GM12878 (cell line): Measurements from ENCODE around the gene THRB. TPM values are rescaled to one million over a fixed set of nuclear protein-coding genes. Genes with fewer than 3 reads are reported as not detected.

Source experiments
- ATAC-seq: fragments of 200-7000 bp; cut with Tn5 transposase; 3 replicates; pipeline ENCODE4 v1.9.1; 2020; ENCODE audit warnings: mild to moderate bottlenecking, moderate library complexity
- BruUV-seq: library from RNA; stranded (reverse); fragments of 400-500 nt; replicated peaks from 2 replicates; lab custom pipeline; 2021; lab: Mats Ljungman, UMichigan
- CTCF ChIA-PET: fragments of 300-600 bp; sonication (Branson Sonifier 250); formaldehyde crosslinking; extraction: SDS; loops from one replicate; lab custom pipeline; 2021; ENCODE audit warnings: inconsistent platforms; lab: Yijun Ruan, JAX
- POLR2A ChIA-PET: fragments of 350-600 bp; formaldehyde crosslinking; extraction: SDS; loops from one replicate; lab custom pipeline; 2021; ENCODE audit warnings: inconsistent platforms; lab: Charles Lee
- RAD21 ChIA-PET: fragments of 300-600 bp; sonication (Branson Sonifier 250); formaldehyde crosslinking; loops from one replicate; lab custom pipeline; 2023; ENCODE audit warnings: antibody characterized with exemption; ENCODE audit not compliant: unreplicated experiment; lab: Charles Lee
- SMC1A ChIA-PET: fragments of 300-600 bp; sonication (Branson Sonifier 250); formaldehyde crosslinking; loops from one replicate; lab custom pipeline; 2023; ENCODE audit not compliant: unreplicated experiment, uncharacterized antibody; lab: Charles Lee
- DNase-seq: peaks from one replicate; pipeline ENCODE4 v3.0.0-alpha.2; 2011; ENCODE audit warnings: low read depth, low spot score
- FAIRE-seq: peaks from 3 replicates; lab custom pipeline; 2011; peaks lifted over from hg19 to GRCh38; lab: Jason Lieb, UNC
- H2AFZ ChIP-seq: 2 replicates; pipeline ENCODE4 v1.6.0; 2011; ENCODE audit warnings: low read depth, low read length, control low read depth; ENCODE audit not compliant: control insufficient read depth
- H3K27ac ChIP-seq: 2 replicates; pipeline ENCODE4 v1.5.1; 2011; ENCODE audit warnings: control low read depth; ENCODE audit not compliant: control insufficient read depth, insufficient read depth
- H3K27me3 ChIP-seq, 2 experiments: replicated peaks in 1 of 2; 2 replicates each; pipeline versions ENCODE4 v1.6.0 to v1.6.1; 2011; ENCODE audit warnings: low read length in 1 of 2; ENCODE audit not compliant: control insufficient read depth in 2 of 2, insufficient read depth in 2 of 2
- H3K36me3 ChIP-seq, 2 experiments: 2 replicates each; pipeline ENCODE4 v1.5.1; 2011; ENCODE audit warnings: low read length in 1 of 2; ENCODE audit not compliant: control insufficient read depth in 2 of 2, insufficient read depth in 2 of 2
- H3K4me1 ChIP-seq: 2 replicates; pipeline ENCODE4 v1.6.1; 2011; ENCODE audit warnings: mild to moderate bottlenecking, low read length, moderate library complexity, mixed read lengths; ENCODE audit not compliant: control insufficient read depth, insufficient read depth
- H3K4me2 ChIP-seq: 2 replicates; pipeline ENCODE4 v1.6.0; 2011; ENCODE audit warnings: control low read depth; ENCODE audit not compliant: control insufficient read depth, insufficient read depth
- H3K4me3 ChIP-seq: fragments of 200-600 bp; sonication (generic); 2 replicates; pipeline ENCODE4 v1.5.1; 2016
- H3K79me2 ChIP-seq: 2 replicates; pipeline ENCODE4 v1.6.0; 2011; ENCODE audit warnings: low read length; ENCODE audit not compliant: control insufficient read depth, insufficient read depth
- H3K9ac ChIP-seq: 2 replicates; pipeline ENCODE4 v1.8.0; 2011; ENCODE audit warnings: low read length, control low read depth, mixed read lengths; ENCODE audit not compliant: control insufficient read depth, insufficient read depth
- H3K9me3 ChIP-seq: replicated peaks from 3 replicates; pipeline ENCODE4 v1.5.1; 2011; ENCODE audit warnings: mild to moderate bottlenecking, low read length; ENCODE audit not compliant: control insufficient read depth, insufficient read depth
- H4K20me1 ChIP-seq: 2 replicates; pipeline ENCODE4 v1.6.0; 2011; ENCODE audit not compliant: control insufficient read depth, insufficient read depth
- ATF7 ChIP-seq: fragments of 450-650 bp; IDR thresholded peaks from 2 replicates; pipeline ENCODE4 v1.6.1; 2016; ENCODE audit warnings: low read depth, mild to moderate bottlenecking
- BCLAF1 ChIP-seq: fragments of 450-650 bp; IDR thresholded peaks from 2 replicates; pipeline ENCODE4 v1.6.1; 2017; ENCODE audit warnings: antibody characterized with exemption, mild to moderate bottlenecking, moderate library complexity
- ETV6 ChIP-seq, 2 experiments: fragments of 450-650 bp in 1 of 2; IDR thresholded peaks in 1 of 2; conservative IDR thresholded peaks in 1 of 2; 2 replicates each; pipeline ENCODE4 v1.6.1; 2014; ENCODE audit warnings: antibody characterized with exemption in 1 of 2, borderline replicate concordance in 1 of 2, low read depth in 1 of 2, mild to moderate bottlenecking in 1 of 2, moderate library complexity in 1 of 2
- GABPA ChIP-seq: IDR thresholded peaks from 2 replicates; pipeline ENCODE4 v1.6.1; 2014; ENCODE audit warnings: antibody characterized with exemption, low read depth, mild to moderate bottlenecking, inconsistent platforms
- IRF4 ChIP-seq: IDR thresholded peaks from 2 replicates; pipeline ENCODE4 v1.6.1; 2011; ENCODE audit warnings: low read depth, low read length
- MTA2 ChIP-seq: fragments of 450-650 bp; IDR thresholded peaks from 2 replicates; pipeline ENCODE4 v1.6.1; 2016; ENCODE audit warnings: low read depth, mild to moderate bottlenecking, moderate library complexity
- POLR2AphosphoS5 ChIP-seq: IDR thresholded peaks from 2 replicates; pipeline ENCODE4 v1.6.1; 2011; ENCODE audit warnings: mild to moderate bottlenecking, low read length, inconsistent platforms
- SIX5 ChIP-seq: IDR thresholded peaks from 2 replicates; pipeline ENCODE4 v1.6.1; 2011; ENCODE audit warnings: mild to moderate bottlenecking, low read depth, low read length, moderate library complexity; ENCODE audit not compliant: severe bottlenecking
- SMAD5 ChIP-seq: IDR thresholded peaks from 2 replicates; pipeline ENCODE4 v1.6.1; 2016; ENCODE audit warnings: antibody characterized with exemption, low read depth
- SPI1 ChIP-seq: IDR thresholded peaks from 2 replicates; pipeline ENCODE4 v1.6.1; 2011; ENCODE audit warnings: low read depth, mild to moderate bottlenecking, low read length, moderate library complexity, borderline replicate concordance; ENCODE audit not compliant: insufficient read depth
- ZBED1 ChIP-seq: IDR thresholded peaks from 2 replicates; pipeline ENCODE4 v1.6.1; 2016; ENCODE audit warnings: borderline replicate concordance
- WGBS: methylation state at CpG from one replicate; pipeline ENCODE4 v1.1.6; 2016; ENCODE audit warnings: low lambda C conversion rate; ENCODE audit not compliant: insufficient replicate concordance, insufficient coverage; ENCODE audit errors: missing lambda C conversion rate; 5-methylcytosine and 5-hydroxymethylcytosine counted together
- in situ Hi-C: fragments of 300-500 bp; cut with MboI; formaldehyde crosslinking; loops from 9 replicates; pipeline ENCODE4 v1.14.3; 2018; ENCODE audit warnings: mixed read lengths
- intact Hi-C: fragments of 100-400 bp; cut with micrococcal nuclease; formaldehyde crosslinking; loops from one replicate; pipeline ENCODE4 v1.14.2; 2022; ENCODE audit not compliant: unreplicated experiment
- polyA plus RNA-seq, 11 experiments: library from polyadenylated mRNA; depleted of rRNA in 4 of 11; unstranded in 6 of 11; stranded (reverse) in 5 of 11; fragments of >200 nt; fragmentation: Nextera tagmentation in 4 of 11; fragmentation: Illumina TruSeq in 1 of 11; extraction: Ambion mirVana in 4 of 11; extraction: Trizol in 1 of 11; gene quantifications; 1 replicate in 1 of 11; 2 replicates in 10 of 11; pipeline versions ENCODE4 v1.2.1 to v1.2.3, GENCODE V29; 2011 to 2016; ENCODE audit warnings: inconsistent platforms in 2 of 11, missing spikeins in 2 of 11, low read depth in 1 of 11
- total RNA-seq, 4 experiments: library from RNA; depleted of rRNA in 3 of 4; stranded (reverse); fragments of >200 nt in 3 of 4; fragmentation: Illumina TruSeq in 1 of 4; extraction: Trizol in 1 of 4; gene quantifications; 2 replicates each; pipeline versions ENCODE4 v1.2.1 to v1.2.3, GENCODE V29; 2013 to 2021

THRB gene
- total and polyA plus RNA-seq, 10 of the 15 experiments (the other 5 are each of a cell fraction or from before 2014, with no cell fraction given): 0.05 TPM; not detected in 9

- H3K27ac ChIP-seq: no peak overlapping the region
- in situ Hi-C loops (no loop called here), intact Hi-C loops (no loop called here)
- no peak for FAIRE-seq
- no peaks in the 10 kb centered on the region for H3K79me2 ChIP-seq
- ChIA-PET POLR2A (no interaction called here), CTCF (no interaction called here), RAD21 (no interaction called here)
- WGBS: 7% methylated on average over 1 of the region's 1 CpG
- no peak overlapping the region for H3K4me2 ChIP-seq
- H3K4me1 ChIP-seq: no peaks in the 10 kb centered on the region
- no peaks in the 10 kb centered on the region for H3K36me3 ChIP-seq
- no peaks in the 10 kb centered on the region; a peak in 1 of 4 replicates for H3K27me3 ChIP-seq
- H3K4me3 ChIP-seq: no peak overlapping the region
- no peaks in the 10 kb centered on the region for H3K9me3 ChIP-seq
- no peak overlapping the region for H3K9ac ChIP-seq
- no TSS peak for BruUV-seq
- TF ChIP-seq ZBED1 (no peak), IRF4 (no peak), SIX5 (no peak), POLR2AphosphoS5 (no peak)
- TF ChIP-seq, all 136 proteins: peak for 0
- no peak overlapping the region for H2AFZ ChIP-seq
- H4K20me1 ChIP-seq: no peaks in the 10 kb centered on the region
- DNase-seq (no peak), ATAC-seq (no peak)
- SMC1A ChIA-PET: no interaction called here
Measured at GRCh38 chr3:24318677-24319287, 175.9 kb downstream of the THRB start.

- Histone ChIP-seq H3K9ac (no peak overlapping the region), H3K27me3 (no peaks in the 10 kb centered on the region; a peak in 1 of 4 replicates), H3K4me1 (no peaks in the 10 kb centered on the region), H3K9me3 (no peaks in the 10 kb centered on the region), H3K4me3 (no peak overlapping the region), H2AFZ (no peak overlapping the region), H4K20me1 (no peaks in the 10 kb centered on the region), H3K79me2 (no peaks in the 10 kb centered on the region), H3K27ac (no peak overlapping the region), H3K4me2 (no peak overlapping the region), H3K36me3 (no peaks in the 10 kb centered on the region)
- SMC1A ChIA-PET: no interaction called here
- FAIRE-seq: no peak
- no peak for ATAC-seq
- CTCF ChIA-PET: no interaction called here
- in situ Hi-C loops (no loop called here), intact Hi-C loops (no loop called here)
- BruUV-seq: no TSS peak
- DNase-seq: no peak
- 17% methylated on average over 5 of the region's 5 CpGs for WGBS
- RAD21 ChIA-PET: no interaction called here
- TF ChIP-seq SPI1: no peak
- no peak for TF ChIP-seq ETV6 (conservative IDR thresholded peaks at IDR 0.05 in 1 of 2, IDR thresholded peaks at IDR 0.05 in 1 of 2; ENCODE audit: borderline replicate concordance in 1 of 2, low read depth in 1 of 2)
- TF ChIP-seq MTA2: no peak
- TF ChIP-seq SMAD5: no peak
- TF ChIP-seq GABPA: no peak
- TF ChIP-seq ATF7: no peak
- no peak for TF ChIP-seq BCLAF1
- POLR2A ChIA-PET: no interaction called here
Measured at GRCh38 chr3:24316887-24317383, 177.7 kb downstream of the THRB start.
